Measurements from ENCODE around the gene ANKRD10. TPM values are rescaled to one million over a fixed set of nuclear protein-coding genes. Genes with fewer than 3 reads are reported as not detected.
A peak's percentile ranks its signal among the peaks of the same experiment; 100 is the strongest.

ANKRD10 gene
- total RNA-seq, 1 donor from 2014 or later, result 24.3 TPM

- ATAC-seq, result no peak
Observed at GRCh38 chr13:110944968-110945927, 30.4 kb upstream of the ANKRD10 start.

GRCh38 chr13:110944121-110944967 lies 29.5 kb upstream of the ANKRD10 start:
- peak; percentile 85 for ATAC-seq

- no peak for ATAC-seq
Observed at GRCh38 chr13:110942248-110942981, 27.5 kb upstream of the ANKRD10 start.

DNA sequence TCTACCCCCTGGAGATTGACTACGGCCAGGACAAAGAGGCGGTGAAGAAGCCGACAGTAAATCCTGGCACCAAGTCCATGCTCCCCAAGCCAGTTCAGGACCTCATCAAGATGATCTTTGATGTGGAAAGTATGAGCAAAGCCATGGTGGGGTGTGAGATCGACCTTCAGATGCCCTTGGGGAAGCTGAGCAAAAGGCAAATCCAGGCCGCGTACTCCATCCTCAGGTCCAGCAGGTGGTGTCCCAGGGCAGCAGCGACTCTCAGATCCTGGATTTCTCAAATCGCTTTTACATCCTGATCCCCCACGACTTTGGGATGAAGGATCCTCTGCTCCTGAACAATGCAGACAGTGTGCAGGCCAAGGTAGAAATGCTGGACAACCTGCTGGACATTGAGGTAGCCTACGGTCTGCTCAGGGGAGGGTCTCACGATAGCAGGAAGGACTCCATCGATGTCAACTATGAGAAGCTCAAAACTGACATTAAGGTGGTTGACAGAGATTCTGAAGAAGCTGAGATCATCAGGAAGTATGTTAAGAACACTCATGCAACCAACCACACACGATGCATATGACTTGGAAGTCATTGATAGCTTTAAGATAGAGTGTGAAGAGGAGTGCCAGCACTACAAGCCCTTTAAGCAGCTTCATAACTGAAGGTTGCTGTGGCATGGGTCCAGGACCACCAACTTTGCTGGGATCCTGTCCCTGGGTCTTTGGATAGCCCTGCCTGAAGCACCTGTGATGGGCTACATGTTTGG lies 24.0 kb upstream of the ANKRD10 start:
- ATAC-seq, result no peak

GRCh38 chr13:110937511-110938285 lies 22.8 kb upstream of the ANKRD10 start:
- ATAC-seq, result no peak

- no peak for ATAC-seq
Observed at GRCh38 chr13:110936519-110936918, 21.6 kb upstream of the ANKRD10 start.

GRCh38 chr13:110932588-110932987 lies 17.7 kb upstream of the ANKRD10 start:
- no peak for ATAC-seq

GRCh38 chr13:110929104-110929777 lies 14.4 kb upstream of the ANKRD10 start:
- no peak for ATAC-seq

- ATAC-seq, result no peak
Observed at GRCh38 chr13:110925023-110925612, 10.2 kb upstream of the ANKRD10 start.

DNA sequence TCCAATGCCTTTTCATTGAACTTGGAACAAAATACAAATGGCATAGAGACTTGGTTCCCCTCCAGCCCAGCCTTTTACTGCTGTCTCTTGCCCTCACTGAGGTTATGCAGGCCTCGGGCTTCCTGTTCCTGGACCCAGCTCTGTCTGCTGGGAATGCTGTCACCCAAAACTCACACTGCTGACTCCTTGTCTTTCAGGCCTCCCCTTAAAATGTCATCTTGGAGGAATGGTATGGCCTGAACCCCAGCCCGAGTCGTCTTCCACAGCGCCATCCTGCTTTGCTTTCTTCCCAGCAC lies 9.7 kb upstream of the ANKRD10 start:
- no peak for ATAC-seq

DNA sequence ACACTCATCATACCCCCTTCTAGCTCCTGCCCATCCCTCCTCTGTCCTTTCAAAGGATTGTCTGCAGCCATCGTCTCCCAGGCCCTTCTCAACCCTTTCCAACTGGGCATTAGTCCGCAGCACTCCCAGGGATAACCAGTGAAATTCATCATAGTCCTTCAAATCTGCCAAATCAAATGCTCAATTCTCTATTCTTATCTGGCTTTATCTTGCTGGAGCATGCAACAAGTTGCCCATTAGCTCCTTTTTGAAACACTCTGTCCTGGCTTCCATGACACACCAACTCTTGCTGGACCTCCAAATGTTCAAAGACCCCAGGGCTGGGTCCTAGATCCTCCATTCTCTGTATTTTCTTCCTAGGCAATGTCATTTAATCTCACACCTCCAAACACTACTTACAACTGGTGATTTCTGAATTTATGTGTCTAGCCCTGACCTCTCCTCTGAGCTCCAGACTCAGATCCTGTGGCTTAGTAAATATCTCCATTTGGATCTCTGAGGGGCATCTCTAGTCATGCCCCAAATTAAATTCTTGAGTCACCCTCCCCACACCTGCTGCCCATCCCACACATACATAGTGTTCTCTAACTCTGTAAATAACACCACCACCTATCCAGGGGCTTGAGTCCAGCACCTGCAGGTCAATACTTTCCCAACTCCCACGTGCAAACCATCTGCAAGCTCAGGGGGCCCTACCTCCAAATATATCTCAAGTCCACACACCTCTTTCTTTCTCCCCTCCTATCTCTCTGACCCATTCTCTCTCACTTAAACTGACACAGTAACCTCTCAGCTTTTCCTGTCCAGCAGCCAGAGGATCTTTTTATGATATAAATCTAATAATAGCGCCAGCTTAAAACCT lies 9.1 kb upstream of the ANKRD10 start:
- ATAC-seq, result no peak

GRCh38 chr13:110923086-110923485 lies 8.2 kb upstream of the ANKRD10 start:
- ATAC-seq, result peak; percentile 17

GRCh38 chr13:110922506-110922905 lies 7.6 kb upstream of the ANKRD10 start:
- ATAC-seq, result no peak

GRCh38 chr13:110921695-110922094 lies 6.8 kb upstream of the ANKRD10 start:
- ATAC-seq, result no peak

DNA sequence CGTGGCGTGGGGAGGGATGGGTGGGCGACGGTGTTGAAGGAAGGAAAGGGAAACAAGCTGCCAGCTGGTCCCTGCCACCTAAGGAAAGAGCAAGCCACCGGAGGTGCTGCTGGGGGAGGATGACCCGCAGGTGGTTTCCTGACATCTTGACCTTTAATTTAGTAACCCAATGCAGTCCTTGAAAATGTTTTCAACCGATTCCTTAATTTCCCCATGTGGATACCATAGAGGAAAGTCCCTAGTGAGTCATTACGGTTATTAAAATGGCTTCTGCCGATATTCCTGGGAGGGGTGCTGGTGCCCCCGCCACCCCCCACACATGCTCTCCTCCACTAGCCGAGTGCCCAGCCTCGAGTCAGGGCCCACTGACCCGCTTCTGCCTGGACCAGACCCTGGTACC lies 6.3 kb upstream of the ANKRD10 start:
- ATAC-seq, result no peak

GRCh38 chr13:110920038-110920437 lies 5.2 kb upstream of the ANKRD10 start:
- ATAC-seq, result no peak

- ATAC-seq, result no peak
Observed at GRCh38 chr13:110916301-110917142, 1.7 kb upstream of the ANKRD10 start.

GRCh38 chr13:110915874-110916206 lies 971 bp upstream of the ANKRD10 start:
- ATAC-seq, result no peak
